A172 (cell line): ENCODE results near the gene PSPH. TPM values are rescaled to one million over a fixed set of nuclear protein-coding genes. Genes with fewer than 3 reads are reported as not detected.

Experiments
- DNase-seq: peaks from one replicate; pipeline ENCODE4 v3.0.0-alpha.2; 2015; ENCODE audit warnings: low spot score
- total RNA-seq: library from RNA; depleted of rRNA; stranded (reverse); fragments of >200 nt; shearing (Covaris generic); gene quantifications from 2 replicates; pipeline ENCODE4 v1.2.3, GENCODE V29; 2014

The PSPH gene
- total RNA-seq, 1 experiment from 2014 or later = 98.8 TPM

- peak; percentile 14 for DNase-seq
These were observed 44.0 kb downstream of the PSPH start for GRCh38 chr7:56007167-56007652.

DNA sequence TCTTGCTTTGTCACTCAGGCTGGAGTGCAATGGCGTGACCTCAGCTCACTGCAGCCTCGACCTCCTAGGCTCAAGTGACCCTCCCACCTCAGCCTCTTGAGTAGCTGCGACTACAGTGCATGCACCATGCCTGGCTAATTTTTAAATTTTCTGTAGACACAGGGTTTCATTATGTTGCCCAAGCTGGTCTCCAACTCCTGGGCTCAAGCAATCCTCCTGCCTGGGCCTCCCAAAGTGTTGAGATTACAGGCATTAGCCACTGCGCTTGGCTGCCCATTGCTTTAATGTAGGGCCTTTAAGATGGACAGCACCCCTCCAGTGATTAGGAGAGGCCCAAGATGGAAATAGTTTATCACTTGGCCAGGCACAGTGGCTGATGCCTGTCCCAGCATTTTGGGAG is 47.5 kb downstream of the PSPH start:
- no peak for DNase-seq

DNA sequence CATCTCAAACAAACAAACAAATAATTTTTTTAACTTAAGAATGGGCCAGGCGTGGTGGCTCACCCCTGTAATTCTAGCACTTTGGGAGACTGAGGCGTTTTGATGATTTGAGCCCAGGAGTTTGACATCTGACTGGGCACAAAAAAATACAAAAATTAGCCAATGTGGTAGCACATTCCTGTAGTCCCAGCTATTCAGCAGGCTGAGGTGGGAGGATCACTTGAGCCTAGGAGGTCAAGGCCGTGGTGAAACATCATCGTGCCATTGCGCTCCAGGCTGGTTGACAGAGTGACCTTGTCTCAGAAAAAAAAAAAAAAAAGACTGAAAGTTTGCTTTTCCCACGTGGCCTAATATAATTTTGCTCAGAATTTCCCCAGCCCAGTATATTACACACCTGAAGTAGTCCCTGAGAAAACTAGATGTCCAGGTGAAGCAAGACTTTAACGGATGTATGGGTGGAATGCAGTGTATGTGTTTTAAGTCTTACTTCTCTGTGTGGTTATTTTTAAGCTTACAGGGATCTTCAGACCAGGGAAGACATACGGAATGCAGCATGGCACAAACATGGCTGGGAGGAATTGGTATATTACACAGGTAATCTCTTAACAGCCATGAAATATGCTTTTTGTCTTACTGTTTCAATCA is 54.3 kb downstream of the PSPH start:
- DNase-seq = no peak

DNA sequence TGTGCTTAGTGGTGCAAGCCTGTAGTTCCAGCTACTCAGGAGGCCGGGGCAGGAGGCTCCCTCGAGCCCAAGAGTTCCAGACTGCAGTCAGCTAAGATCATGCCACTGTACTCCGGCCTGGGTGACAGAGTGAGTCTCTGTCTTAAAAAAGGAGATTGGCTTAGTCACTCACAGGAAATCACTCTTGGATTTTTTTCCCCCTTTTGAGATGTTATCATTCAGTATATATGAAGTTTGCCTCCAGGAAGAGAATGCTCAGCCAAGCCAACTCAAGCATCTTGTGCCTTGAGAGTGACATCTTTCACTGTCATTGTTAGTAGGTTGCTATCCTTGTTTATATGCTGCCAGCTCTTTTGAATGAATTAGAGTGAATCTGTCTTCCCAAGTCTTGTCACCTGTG is 58.9 kb downstream of the PSPH start:
- DNase-seq = no peak

DNA sequence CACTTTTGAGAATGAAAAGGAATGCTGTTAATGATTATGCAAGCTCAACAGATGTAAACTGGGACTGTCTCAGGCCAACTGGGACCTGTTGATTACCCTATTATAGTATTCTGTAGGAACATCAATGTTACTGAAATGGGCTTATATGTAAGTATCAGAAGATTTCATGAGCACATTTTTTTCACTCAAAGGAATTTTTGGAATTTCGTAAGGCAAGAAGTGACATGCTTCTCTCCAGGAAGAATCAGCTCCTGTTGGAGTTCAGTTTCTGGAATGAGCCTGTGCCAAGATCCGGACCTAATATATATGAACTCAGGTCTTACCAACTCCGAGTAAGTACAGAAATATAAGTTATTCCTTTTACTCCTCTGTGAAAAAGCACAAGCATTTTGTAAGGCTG is 67.7 kb downstream of the PSPH start:
- no peak for DNase-seq

- no peak for DNase-seq
These were observed 71.0 kb downstream of the PSPH start for GRCh38 chr7:55980266-55980665.

- DNase-seq = no peak
These were observed 73.4 kb downstream of the PSPH start for GRCh38 chr7:55977831-55978230.

- no peak for DNase-seq
These were observed 75.1 kb downstream of the PSPH start for GRCh38 chr7:55975988-55976633.

- no peak for DNase-seq
These were observed 77.4 kb downstream of the PSPH start for GRCh38 chr7:55973747-55974250.

- DNase-seq = no peak
These were observed 80.3 kb downstream of the PSPH start for GRCh38 chr7:55970978-55971377.

GRCh38 chr7:55970561-55970960 is 80.7 kb downstream of the PSPH start:
- DNase-seq = no peak

DNA sequence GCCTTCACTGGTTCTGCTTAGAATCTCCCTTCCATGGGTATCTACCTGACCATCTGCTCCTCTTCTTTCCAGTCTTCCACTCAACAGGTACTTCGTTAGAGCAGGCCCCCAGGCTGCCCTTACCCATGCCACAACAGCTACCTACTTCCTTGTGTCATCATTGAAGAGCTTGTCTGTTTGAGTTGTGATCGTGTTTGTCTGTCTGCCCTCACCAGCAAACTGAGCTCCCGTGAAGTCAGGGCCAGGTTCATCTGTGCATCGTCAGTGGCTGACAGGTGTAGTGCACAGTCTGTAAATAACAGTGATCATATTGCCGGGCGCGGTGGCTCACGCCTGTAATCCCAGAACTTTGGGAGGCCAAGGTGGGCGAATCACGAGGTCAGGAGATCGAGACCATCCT is 81.9 kb downstream of the PSPH start:
- no peak for DNase-seq

- no peak for DNase-seq
These were observed 84.4 kb downstream of the PSPH start for GRCh38 chr7:55966851-55967250.

GRCh38 chr7:55965805-55966421 is 85.3 kb downstream of the PSPH start:
- no peak for DNase-seq

GRCh38 chr7:55965100-55965470 is 86.2 kb downstream of the PSPH start:
- DNase-seq = no peak

- peak; percentile 68 for DNase-seq
These were observed 86.8 kb downstream of the PSPH start, which contains the start of gene NIPSNAP2 for GRCh38 chr7:55964261-55965099. NIPSNAP2 (plus strand) TSS chr7:55964585; CDS start chr7:55964610, 25 bp downstream.

DNA sequence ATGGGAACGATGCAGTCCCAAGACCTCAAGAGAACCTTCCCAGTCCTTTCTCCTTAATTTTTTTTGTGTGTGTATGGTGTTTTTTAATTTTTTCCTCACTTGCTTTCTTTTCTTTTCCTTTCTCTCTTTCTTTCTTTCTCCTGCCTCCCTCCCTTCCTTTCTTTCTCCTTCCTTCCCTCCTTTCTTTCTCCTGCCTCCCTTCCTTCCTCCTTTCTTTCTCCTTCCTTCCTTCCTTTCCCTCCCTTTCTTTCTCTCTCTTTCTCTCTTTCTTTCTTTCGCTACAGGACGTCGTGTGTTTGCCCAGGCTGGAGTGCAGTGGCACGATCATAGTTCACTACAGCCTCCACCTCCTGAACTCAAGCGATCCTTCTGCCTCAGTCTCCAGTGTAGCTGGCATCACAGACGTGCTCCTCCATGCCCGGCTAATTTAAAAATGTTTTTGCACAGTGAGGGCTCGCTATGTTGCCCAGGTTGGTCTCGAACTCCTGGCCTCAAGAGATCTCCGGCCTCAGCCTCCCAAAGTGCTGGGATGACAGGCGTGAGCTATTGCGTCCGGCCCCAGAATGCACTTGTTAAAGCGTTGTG is 87.6 kb downstream of the PSPH start:
- no peak for DNase-seq

- DNase-seq = no peak
These were observed 89.2 kb downstream of the PSPH start for GRCh38 chr7:55962014-55962413.
